ENCODE data around the gene ITGA11. TPM values are rescaled to one million over a fixed set of nuclear protein-coding genes. Genes with fewer than 3 reads are reported as not detected.

ITGA11 gene
- total RNA-seq, 4 donors from 2014 or later = 0.83 to 3.6 (median 2.0) TPM

DNA sequence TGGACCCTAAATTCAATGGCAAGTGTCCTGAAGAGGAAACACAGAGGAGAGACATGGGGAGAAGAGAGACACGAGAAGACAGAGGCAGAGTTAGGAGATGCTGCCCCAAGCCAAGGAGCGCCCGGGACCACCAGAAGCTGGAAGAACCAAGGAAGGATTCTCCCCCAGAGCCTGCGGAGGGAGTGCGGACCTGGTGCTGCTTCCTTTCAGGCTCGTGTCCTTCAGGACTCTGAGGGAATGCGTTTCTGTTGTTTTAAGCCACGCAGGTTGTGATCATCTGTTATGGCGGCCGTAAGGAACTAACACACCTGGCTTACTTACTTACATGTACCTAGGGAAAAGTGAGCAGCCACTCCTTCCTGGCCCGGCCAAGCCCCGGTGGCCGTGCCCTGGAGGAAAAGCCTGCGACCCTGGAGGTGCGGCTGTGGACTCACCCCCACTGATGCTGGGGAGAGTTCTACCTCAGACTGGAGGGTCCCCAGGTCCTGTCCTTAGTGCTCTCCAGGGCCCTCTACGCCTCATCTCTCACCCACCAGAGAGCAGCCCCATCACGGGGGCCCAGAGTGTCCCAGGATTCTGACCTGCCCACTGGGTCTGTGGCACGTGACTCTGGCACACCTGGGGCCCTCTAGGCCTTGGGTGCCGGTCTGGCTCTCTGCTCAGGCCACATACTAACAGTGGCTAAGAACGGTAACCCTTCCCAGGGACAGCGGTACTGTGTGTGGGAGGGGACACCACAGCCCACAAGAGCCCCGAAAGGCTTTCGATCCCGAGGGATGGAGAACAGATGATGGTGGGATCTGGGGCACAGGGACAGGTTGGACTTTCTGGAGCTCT is 61.8 kb downstream of the ITGA11 start:
- TF ChIP-seq, protein P1, sequence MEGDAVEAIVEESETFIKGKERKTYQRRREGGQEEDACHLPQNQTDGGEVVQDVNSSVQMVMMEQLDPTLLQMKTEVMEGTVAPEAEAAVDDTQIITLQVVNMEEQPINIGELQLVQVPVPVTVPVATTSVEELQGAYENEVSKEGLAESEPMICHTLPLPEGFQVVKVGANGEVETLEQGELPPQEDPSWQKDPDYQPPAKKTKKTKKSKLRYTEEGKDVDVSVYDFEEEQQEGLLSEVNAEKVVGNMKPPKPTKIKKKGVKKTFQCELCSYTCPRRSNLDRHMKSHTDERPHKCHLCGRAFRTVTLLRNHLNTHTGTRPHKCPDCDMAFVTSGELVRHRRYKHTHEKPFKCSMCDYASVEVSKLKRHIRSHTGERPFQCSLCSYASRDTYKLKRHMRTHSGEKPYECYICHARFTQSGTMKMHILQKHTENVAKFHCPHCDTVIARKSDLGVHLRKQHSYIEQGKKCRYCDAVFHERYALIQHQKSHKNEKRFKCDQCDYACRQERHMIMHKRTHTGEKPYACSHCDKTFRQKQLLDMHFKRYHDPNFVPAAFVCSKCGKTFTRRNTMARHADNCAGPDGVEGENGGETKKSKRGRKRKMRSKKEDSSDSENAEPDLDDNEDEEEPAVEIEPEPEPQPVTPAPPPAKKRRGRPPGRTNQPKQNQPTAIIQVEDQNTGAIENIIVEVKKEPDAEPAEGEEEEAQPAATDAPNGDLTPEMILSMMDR (IDR thresholded peaks at IDR 0.05) = no peak
- no peak for TF ChIP-seq EP300 (IDR thresholded peaks at IDR 0.05)
- TF ChIP-seq POLR2AphosphoS5 (IDR thresholded peaks at IDR 0.05) = no peak
- no peak for TF ChIP-seq POLR2A (IDR thresholded peaks at IDR 0.05)
- 95% methylated on average over 16 of the region's 24 CpGs for WGBS

DNA sequence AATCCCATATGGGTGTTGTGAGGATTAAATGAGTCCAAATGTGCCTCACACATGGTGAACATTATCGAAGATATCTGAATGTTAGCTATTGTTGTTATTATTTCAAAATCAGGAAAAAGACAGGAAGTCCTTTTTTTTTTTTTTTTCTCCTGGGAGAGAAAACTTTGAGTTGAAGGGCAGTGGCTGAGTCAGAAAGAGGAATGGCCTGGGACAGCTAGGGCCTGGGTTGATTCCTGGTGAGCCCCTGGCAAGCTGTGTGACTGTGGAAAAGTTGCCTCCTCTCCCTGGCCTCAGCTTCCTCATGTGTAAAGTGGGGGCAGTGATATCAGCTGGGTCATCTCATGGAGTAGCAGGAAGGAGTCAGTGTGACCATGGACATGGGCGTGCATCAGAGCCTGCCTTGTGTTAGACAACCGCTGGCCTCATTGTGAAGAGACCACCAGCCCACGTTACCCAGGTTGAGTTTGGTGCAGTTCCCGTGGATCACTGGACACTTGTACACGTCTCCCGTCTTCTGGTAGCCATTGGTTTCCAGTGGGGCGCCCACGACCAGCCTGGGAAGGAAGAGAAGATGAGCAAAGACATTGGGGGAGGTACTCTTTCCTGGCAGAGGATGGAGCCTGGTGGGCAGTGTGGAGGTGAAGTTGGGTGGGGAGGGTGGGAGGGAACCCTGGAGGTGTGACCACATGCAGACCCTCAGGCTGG is 63.1 kb downstream of the ITGA11 start:
- H3K27ac ChIP-seq = no peak overlapping the region
- H3K27me3 ChIP-seq = no peaks in the 10 kb centered on the region
- H3K9me3 ChIP-seq = no peaks in the 10 kb centered on the region
- no peak overlapping the region for H3K4me3 ChIP-seq
- DNase-seq (ENCODE audit: low spot score in 2 of 2) = no peak
- no peaks in the 10 kb centered on the region for H3K36me3 ChIP-seq
- WGBS = 80% methylated on average over 7 of the region's 9 CpGs
- H3K4me1 ChIP-seq = peaks cover 36% of the 10 kb centered on the region
- TF ChIP-seq, protein P1 (IDR thresholded peaks at IDR 0.05) = no peak
- TF ChIP-seq EP300 (IDR thresholded peaks at IDR 0.05) (no peak), POLR2AphosphoS5 (IDR thresholded peaks at IDR 0.05) (no peak), POLR2A (IDR thresholded peaks at IDR 0.05) (no peak)

More for the DNA sequence above, 61.8 kb downstream of the ITGA11 start:
- H3K27ac ChIP-seq = no peak overlapping the region
- peaks cover 28% of the 10 kb centered on the region for H3K4me1 ChIP-seq
- H3K9me3 ChIP-seq = no peaks in the 10 kb centered on the region
- no peak overlapping the region for H3K4me3 ChIP-seq
- H3K27me3 ChIP-seq = no peaks in the 10 kb centered on the region
- peak; percentile 50 to 58 for DNase-seq (ENCODE audit: low spot score in 2 of 2)
- no peaks in the 10 kb centered on the region for H3K36me3 ChIP-seq

DNA sequence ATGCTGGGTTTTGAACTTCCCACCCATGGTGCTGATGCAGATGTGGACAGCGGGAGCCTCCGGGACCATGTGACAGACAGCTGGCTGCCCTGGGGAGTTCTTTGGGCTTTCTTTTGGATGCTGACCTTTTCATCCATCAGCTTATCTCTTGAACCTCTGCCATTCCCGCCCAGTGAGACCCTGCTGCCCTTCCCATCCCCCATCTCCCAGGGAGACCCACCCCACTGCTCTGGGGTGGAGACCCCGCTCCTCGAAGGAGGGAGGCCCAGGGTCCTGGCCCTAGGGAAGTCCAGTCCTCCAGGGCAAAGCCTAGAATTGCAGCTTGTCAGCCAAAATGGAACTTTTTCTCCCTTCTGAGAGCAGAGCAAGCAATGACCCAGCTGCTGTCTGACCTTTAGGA is 64.0 kb downstream of the ITGA11 start:
- 69% methylated on average over 5 of the region's 5 CpGs for WGBS
- Histone ChIP-seq H3K4me3 (no peak overlapping the region), H3K36me3 (no peaks in the 10 kb centered on the region), H3K4me1 (peaks cover 44% of the 10 kb centered on the region), H3K27me3 (no peaks in the 10 kb centered on the region), H3K27ac (no peak overlapping the region), H3K9me3 (no peaks in the 10 kb centered on the region)
- TF ChIP-seq EP300 (IDR thresholded peaks at IDR 0.05) (no peak), POLR2AphosphoS5 (IDR thresholded peaks at IDR 0.05) (no peak), POLR2A (IDR thresholded peaks at IDR 0.05) (no peak)
- TF ChIP-seq, protein P1 (IDR thresholded peaks at IDR 0.05) = no peak
- no peak for DNase-seq (ENCODE audit: low spot score in 2 of 2)

DNA sequence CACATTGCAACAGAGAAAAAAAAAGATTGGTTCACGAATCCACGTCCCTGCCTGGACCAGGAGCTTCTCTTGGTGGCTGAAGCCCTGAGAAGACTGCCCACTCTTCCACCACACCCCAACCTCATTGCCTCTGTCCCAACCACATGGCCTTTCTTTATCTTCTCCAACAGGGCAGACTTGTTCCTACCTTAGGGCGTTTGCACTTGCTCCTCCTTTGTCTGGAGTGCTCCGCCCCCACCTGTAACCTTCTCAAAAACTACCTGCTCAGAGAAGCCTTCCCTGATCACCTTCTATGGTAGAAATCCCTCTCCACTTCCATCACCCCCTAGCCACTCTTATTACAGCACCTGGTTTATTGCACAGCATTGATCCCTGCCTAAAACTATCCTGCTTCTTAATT is 64.7 kb downstream of the ITGA11 start:
- H3K9me3 ChIP-seq = no peaks in the 10 kb centered on the region
- no peak for DNase-seq (ENCODE audit: low spot score in 2 of 2)
- no peaks in the 10 kb centered on the region for H3K27me3 ChIP-seq
- WGBS = 76% methylated on average over 4 of the region's 4 CpGs
- H3K36me3 ChIP-seq = no peaks in the 10 kb centered on the region
- H3K4me1 ChIP-seq = peaks cover 44% of the 10 kb centered on the region
- no peak overlapping the region for H3K4me3 ChIP-seq
- TF ChIP-seq, protein P1 (IDR thresholded peaks at IDR 0.05) = no peak
- TF ChIP-seq POLR2A (IDR thresholded peaks at IDR 0.05) = no peak
- TF ChIP-seq POLR2AphosphoS5 (IDR thresholded peaks at IDR 0.05) = no peak
- TF ChIP-seq EP300 (IDR thresholded peaks at IDR 0.05) = no peak
- H3K27ac ChIP-seq = no peak overlapping the region

DNA sequence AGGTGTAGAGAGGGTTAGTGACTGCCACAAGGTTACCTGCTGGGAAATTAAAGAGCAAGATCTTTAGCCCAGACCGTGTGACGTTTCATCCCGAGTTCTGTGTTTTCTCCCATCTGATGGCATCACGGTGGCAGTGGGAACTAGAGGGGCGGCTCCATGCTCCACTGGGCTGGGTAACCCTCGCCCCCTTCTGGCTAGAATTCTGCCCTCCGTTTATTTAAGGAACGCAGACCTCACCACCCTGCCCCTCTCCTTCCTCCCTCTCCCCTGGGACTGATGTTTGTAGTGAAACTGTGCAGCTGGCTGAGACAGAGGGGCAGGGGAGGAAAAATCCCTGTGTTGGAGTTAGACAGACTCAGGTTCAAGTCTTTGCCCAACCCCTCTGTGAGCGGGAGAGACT is 65.6 kb downstream of the ITGA11 start:
- no peaks in the 10 kb centered on the region for H3K36me3 ChIP-seq
- no peak for DNase-seq (ENCODE audit: low spot score in 2 of 2)
- WGBS = 77% methylated on average over 9 of the region's 9 CpGs
- no peak overlapping the region for H3K4me3 ChIP-seq
- no peaks in the 10 kb centered on the region for H3K27me3 ChIP-seq
- peaks cover 44% of the 10 kb centered on the region for H3K4me1 ChIP-seq
- no peak overlapping the region for H3K27ac ChIP-seq
- no peak for TF ChIP-seq POLR2A (IDR thresholded peaks at IDR 0.05)
- H3K9me3 ChIP-seq = no peaks in the 10 kb centered on the region

Data from suprapubic skin (tissue), 4 donors.